OCI-LY7 (cell line): ENCODE measurements around the gene OLIG3.

Experiments used
- CTCF ChIP-seq: fragments of 200-600 bp; sonication (generic); conservative IDR thresholded peaks from 2 replicates; pipeline ENCODE4 v1.5.1; 2014; ENCODE audit warnings: mild to moderate bottlenecking, antibody characterized with exemption, low read length, moderate library complexity, mixed read lengths
- EZH2phosphoT487 ChIP-seq: fragments of 200-600 bp; sonication (generic); IDR thresholded peaks from 2 replicates; pipeline ENCODE4 v1.6.1; 2018; ENCODE audit warnings: low read depth, borderline replicate concordance, mild to moderate bottlenecking, mixed run types, antibody characterized with exemption, low read length, moderate library complexity, mixed read lengths

GRCh38 chr6:137465378-137466009 lies 28.7 kb downstream of the OLIG3 start:
- TF ChIP-seq CTCF = no peak
- TF ChIP-seq EZH2phosphoT487 = no peak
